PFSK-1 (cell line): ENCODE measurements around the gene CAPN14.

ENCODE experiments used
- FOXP2 ChIP-seq: optimal IDR thresholded peaks from 2 replicates; pipeline ENCODE3; 2011; ENCODE audit warnings: borderline replicate concordance, control low read depth, inconsistent platforms; ENCODE audit not compliant: insufficient read depth; ENCODE audit errors: extremely low read length, extremely low read depth
- POLR2AphosphoS5 ChIP-seq: IDR thresholded peaks from 2 replicates; pipeline ENCODE4 v1.6.1; 2012; ENCODE audit warnings: low read depth, mild to moderate bottlenecking, control low read depth, low read length, moderate library complexity
- REST ChIP-seq, 2 experiments: IDR thresholded peaks; 2 replicates each; pipeline versions ENCODE4 v1.6.1 to v1.8.0; 2011 to 2012; ENCODE audit warnings: low read depth in 2 of 2, low read length in 2 of 2, control low read depth in 1 of 2, inconsistent platforms in 1 of 2, mild to moderate bottlenecking in 1 of 2, moderate library complexity in 1 of 2; ENCODE audit not compliant: insufficient read depth in 1 of 2
- SIN3A ChIP-seq: IDR thresholded peaks from 2 replicates; pipeline ENCODE4 v1.6.1; 2012; ENCODE audit warnings: mild to moderate bottlenecking, low read length, moderate library complexity, borderline replicate concordance; ENCODE audit not compliant: insufficient read depth
- TAF1 ChIP-seq: IDR thresholded peaks from 2 replicates; pipeline ENCODE4 v1.6.1; 2012; ENCODE audit warnings: low read length, control low read depth, borderline replicate concordance; ENCODE audit not compliant: insufficient read depth

CAPN14 gene

GRCh38 chr2:31241625-31242270, 24.4 kb upstream of the CAPN14 start:
- TF ChIP-seq TAF1 (no peak), POLR2AphosphoS5 (no peak), FOXP2 (no peak), REST (IDR thresholded peaks at IDR 0.05; ENCODE audit: insufficient read depth in 1 of 2, low read depth in 2 of 2, low read length in 2 of 2) (no peak), SIN3A (no peak)

GRCh38 chr2:31240381-31241365, 23.4 kb upstream of the CAPN14 start:
- TF ChIP-seq FOXP2, result no peak
- TF ChIP-seq REST (IDR thresholded peaks at IDR 0.05; ENCODE audit: insufficient read depth in 1 of 2, low read depth in 2 of 2, low read length in 2 of 2), result no peak
- TF ChIP-seq POLR2AphosphoS5, result no peak

GRCh38 chr2:31239593-31240177, 22.4 kb upstream of the CAPN14 start:
- TF ChIP-seq TAF1, result no peak
- TF ChIP-seq REST (IDR thresholded peaks at IDR 0.05; ENCODE audit: insufficient read depth in 1 of 2, low read depth in 2 of 2, low read length in 2 of 2), result no peak
- no peak for TF ChIP-seq FOXP2
- TF ChIP-seq SIN3A, result no peak
- no peak for TF ChIP-seq POLR2AphosphoS5

- TF ChIP-seq FOXP2 (no peak), REST (IDR thresholded peaks at IDR 0.05; ENCODE audit: insufficient read depth in 1 of 2, low read depth in 2 of 2, low read length in 2 of 2) (no peak), SIN3A (no peak), POLR2AphosphoS5 (no peak), TAF1 (no peak)
These were observed 21.7 kb upstream of the CAPN14 start for GRCh38 chr2:31238906-31239592.
